GM18499 (cell line): ENCODE results near the gene PRMT7.

Source experiments
- ATAC-seq: cut with Tn5 transposase; IDR thresholded peaks from one replicate; pipeline ENCODE4 v1.9.1; 2021; ENCODE audit warnings: moderate number of reproducible peaks; ENCODE audit not compliant: insufficient read depth, unreplicated experiment

PRMT7 gene

GRCh38 chr16:68299571-68300453, 11.0 kb upstream of the PRMT7 start:
- ATAC-seq, result no peak

DNA sequence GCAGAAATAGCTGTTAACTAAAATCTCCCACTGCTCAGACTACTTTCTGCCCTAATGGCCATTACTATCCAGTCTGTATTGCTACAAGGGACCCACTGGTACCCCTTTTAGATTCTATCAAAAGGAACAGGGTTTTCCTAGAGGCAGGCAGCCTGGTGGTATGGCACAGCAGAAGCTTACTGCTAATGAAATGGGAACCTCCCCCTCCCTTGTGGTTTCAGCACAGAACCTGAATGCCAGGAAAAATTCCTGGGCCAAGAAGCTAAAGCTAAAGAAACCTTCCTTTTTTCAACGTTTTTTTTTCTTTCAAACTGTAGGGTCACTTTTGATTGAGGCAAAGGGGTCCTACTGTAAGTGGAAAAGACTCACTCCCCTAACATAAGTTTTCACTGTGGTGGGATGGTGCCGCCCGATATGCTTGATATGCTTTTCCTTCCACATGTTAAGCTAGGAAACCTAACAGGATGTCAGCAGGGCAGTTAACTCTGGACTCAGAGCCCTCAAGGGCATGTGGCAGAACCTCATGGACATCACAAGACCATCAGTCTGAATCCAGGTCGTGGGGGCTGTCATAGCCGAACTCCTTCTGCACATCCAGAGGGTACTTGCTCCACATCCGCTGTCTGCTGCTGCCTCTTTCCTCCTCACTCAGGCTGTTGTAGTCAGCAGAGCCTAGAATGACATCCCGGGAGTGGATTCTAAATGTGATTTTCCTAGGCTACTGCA, 9.9 kb upstream of the PRMT7 start:
- ATAC-seq, result no peak

DNA sequence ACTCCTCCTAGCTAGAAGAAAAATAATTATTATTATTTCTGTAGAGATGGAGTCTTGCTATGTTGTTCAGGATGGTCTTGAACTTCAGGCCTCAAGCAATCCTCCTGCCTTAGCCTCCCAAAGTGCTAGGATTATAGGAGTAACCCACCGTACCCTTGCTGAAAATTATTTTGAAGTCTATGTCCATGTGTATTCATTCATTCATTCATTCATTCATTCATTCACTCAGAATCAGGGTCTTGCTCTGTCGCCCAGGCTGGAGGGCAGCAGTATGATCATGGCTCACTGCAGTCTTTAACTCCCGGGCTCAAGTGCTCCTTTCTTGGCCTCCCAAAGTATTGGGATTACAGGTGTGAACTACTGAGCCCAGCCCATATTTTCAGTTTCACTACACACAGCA, 4.2 kb upstream of the PRMT7 start:
- no peak for ATAC-seq

DNA sequence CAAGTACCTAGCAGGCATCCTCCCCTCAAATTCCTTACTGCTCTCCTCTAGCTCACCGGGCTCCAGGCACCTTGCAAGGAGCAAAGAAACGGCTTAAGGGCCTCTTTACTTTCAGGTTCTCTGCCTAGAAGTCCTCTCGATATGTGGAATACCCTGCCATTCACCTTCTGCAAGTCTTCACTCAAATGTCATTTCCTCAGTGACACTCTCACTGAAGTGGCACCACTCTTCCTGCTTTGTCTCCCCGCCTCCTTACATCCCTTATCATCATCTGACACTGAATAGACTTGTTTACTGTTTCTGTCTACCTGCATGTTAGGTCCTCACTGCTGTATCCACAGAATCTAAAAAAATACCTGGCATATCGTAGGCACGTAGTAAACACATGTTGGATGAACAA, 1.0 kb upstream of the PRMT7 start:
- no peak for ATAC-seq

GRCh38 chr16:68310437-68310773, 414 bp upstream of the PRMT7 start:
- no peak for ATAC-seq

DNA sequence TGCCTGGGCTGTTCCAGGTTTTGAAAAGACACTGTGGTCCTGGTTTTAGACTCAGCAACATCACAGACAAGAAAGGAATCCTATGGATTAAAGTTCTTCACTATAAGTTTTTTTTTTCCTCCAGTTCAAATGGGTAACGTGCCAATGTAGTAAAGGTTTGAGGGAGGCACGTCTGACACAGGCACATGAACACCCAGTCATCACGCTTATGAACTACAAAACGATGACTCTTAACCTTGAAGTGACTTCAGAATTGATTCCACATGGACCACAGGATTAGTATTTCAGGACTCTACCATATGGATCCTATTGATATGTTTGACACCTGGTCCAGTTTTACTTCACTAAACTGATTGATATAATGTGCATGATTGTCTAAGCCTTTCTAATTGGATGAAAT, 2.3 kb downstream of the PRMT7 start:
- ATAC-seq, result no peak

DNA sequence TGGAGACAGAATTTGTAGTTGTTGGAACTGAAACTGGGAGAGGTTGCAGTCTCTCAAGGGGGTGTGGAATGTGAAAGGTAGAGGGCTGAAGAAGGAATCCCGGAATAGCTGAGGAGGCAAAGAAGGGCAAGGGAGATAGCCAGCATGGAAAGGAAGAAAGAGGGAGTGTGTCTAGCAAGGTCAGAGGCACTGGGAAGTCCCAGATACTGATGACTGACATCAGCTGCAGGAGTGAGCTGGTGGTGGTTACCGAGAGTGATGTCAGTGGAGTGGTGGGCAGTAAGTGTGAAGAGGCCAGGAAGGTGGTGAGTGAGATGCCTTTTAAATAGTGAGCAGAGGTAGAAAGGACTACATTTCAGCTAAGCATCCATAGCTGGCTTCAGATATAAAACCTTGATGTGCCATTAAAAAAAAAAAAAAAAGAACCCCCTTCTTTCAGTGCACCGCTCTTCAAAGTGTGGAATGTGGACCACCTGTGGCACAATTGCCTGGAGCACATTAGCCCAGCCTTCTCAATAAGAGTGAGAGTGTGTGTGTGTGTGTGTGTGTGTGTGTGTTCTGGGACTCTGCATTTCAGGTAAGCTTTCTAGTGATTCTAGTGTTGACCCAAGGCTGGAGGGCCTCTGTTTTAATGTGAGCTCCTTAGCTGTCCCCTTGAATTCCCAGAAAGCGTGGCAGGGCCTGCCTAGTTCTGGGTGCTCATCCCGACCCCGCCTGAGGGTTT, 8.5 kb downstream of the PRMT7 start:
- ATAC-seq, result no peak

GRCh38 chr16:68324336-68324735, 13.5 kb downstream of the PRMT7 start:
- no peak for ATAC-seq

DNA sequence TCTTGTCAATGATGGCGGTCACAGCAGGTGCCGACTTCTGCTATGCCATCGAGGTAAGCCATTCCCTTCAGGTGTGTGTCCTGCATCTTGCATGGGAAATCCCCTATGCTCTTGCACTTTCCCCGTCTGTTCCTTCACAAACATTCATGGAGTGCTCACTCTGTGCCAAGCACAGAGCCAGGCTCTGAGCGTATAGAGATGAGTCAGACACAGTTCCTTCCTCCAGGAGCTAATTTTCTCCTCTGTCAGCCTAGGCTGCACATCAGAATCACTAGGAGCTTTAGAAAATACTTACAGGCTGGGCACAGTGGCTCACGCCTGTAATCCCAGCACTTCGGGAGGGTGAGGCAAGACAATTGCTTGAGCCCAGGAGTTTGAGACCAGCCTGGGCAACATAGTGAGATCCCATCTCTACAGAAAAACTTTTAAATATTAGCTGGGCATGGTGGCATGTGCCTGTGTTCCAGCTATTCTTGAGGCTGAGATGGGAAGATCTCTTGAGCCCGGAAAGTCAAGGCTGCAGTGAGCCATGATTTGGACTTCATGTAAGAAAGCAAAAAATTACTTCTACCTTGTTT, 14.1 kb downstream of the PRMT7 start:
- ATAC-seq, result no peak

DNA sequence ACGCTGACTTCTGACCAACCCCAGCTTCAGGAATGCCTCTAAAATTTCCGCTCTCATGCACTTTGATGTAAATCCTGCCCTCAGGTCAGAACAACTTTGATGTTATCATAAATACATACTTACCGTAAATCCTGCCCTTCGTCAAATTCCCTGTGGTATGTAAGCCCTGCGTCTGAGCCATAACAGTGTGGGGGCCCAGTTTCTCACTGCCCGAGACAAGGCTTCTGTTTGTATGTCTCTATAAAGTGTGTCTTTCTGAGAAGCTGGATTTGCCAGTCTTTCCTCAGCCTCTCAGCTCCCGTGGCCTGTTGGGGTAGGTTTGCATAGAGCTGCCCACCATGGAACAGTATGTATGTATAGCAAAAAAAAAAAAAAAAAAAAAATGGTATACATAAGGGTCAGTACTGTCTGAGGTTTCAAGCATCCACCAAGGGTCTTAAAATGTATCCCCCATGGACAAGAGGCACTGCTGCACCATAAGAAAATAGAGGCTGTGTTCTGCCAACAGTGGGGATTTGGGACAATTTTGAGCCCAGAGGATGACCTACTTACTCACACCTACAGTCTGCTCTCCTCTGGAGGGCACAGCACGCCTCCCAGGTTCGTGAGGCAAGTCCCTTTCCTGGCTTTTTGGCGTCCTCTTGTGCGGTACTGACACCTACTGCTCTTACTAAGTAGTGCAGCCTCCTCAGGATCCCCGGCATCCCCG, 17.5 kb downstream of the PRMT7 start:
- no peak for ATAC-seq

GRCh38 chr16:68328860-68329390, 18.1 kb downstream of the PRMT7 start:
- ATAC-seq, result no peak

DNA sequence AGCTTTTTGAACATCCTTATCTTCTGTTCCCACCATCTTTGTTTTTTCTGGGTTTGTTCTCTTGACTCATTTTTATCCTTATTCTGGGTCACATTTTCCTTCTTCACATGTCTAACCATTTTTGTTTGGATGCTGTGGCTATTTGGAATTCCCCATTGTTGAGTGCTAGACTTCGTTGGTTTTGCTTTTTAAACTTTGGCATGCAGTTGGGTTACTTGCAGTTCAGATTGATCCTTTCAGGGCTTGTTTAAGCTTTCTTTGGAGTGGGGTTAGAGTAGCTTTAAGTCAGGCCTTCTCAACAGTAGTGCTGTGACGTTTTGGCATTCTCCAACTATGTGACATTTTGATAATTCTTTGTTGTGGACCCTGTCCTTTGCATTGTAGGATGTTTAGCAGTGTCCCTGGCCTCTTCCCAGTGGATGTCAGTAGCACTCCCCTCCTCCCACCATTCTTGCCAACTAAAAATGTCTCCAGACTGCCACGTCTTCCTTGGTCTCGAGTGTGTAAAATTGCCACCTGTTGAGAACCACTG, 21.1 kb downstream of the PRMT7 start:
- no peak for ATAC-seq

- no peak for ATAC-seq
Measured at GRCh38 chr16:68332411-68333121, 21.7 kb downstream of the PRMT7 start.

DNA sequence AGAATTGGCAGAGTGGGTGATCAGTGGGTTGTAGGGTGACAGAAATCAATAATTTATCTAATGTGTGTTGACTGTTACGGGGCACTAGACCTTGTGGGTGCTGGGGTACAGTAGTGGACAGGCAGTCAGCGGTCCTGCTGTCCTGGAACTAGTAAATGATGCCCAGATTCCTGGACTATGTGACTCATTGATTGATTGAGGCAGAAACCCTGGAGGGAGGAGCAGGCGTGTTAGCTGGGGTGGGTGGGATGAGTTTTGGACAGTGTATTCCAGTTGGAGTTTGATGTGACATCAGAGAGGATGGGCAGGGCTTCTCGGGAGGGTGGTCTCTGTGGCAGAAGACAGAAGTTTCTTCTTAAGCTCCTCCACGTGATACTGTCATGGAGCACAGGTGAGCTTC, 24.4 kb downstream of the PRMT7 start:
- ATAC-seq, result no peak

DNA sequence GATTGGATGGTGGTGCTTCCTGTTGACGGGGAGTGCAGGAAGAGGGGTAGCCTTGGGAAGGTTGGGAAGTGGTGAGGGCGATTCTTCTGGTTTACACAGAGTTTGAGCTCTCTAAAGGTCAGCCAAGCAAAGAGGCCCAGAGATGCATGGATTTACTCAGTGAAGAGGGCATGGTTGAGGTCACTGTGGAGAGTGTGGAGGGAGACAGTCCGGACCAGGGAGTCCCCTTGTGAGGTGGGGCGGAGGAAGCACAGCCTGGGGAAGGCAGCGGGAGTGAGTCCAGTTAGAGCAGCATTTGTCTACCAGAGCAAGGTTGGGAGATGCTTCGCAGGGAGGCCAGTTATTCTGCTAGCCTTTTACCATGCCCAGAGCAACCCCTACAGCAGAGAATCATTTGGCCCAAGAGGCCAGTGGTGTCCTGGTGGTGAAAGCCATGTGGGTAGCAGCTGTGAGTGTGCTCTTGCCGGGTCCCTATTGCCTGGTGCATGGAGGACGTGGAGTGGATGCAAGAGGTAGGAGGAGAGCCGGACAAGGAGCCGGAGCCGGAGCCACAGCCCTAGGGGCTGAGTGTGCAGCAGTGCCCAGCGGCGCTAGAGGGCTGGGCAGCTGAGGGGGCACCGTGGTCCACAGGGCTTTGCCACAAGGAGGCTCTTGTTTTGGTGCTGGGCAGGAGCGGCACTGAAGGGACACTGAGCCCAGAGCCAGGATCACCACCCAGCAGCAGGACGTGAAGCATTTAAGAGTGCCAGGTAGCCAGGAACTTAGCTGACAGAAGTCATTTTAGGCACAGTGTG, 27.7 kb downstream of the PRMT7 start:
- no peak for ATAC-seq

- no peak for ATAC-seq
Measured at GRCh38 chr16:68339214-68339613, 28.4 kb downstream of the PRMT7 start.

GRCh38 chr16:68342620-68343019, 31.8 kb downstream of the PRMT7 start:
- ATAC-seq, result no peak

GRCh38 chr16:68343137-68343536, 32.3 kb downstream of the PRMT7 start:
- no peak for ATAC-seq
